ENCODE measurements around the gene IRF3.
A peak's percentile ranks its signal among the peaks of the same experiment; 100 is the strongest.

Gene IRF3

DNA sequence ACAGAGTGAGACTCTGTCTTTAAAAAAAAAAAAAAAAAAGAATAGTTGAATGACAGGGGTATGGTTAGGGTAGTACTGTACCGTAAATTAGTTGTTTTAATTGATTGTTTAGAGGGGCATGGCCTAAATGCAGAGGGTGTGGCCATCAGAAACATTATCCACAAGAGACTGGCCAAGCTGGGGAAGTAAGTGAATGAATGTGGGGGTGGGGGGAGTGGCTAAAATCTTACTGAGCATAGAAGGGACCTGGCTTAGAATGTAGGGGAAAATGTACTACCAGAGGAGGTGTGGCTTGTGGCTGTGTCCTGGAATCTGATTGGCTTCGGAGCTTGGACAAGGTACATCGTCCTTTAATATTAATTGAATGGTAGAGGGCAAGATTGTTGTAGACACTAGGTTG lies 3.9 kb upstream of the IRF3 start:
- DNase-seq (ENCODE audit: low read depth in 2 of 2): no peak

DNA sequence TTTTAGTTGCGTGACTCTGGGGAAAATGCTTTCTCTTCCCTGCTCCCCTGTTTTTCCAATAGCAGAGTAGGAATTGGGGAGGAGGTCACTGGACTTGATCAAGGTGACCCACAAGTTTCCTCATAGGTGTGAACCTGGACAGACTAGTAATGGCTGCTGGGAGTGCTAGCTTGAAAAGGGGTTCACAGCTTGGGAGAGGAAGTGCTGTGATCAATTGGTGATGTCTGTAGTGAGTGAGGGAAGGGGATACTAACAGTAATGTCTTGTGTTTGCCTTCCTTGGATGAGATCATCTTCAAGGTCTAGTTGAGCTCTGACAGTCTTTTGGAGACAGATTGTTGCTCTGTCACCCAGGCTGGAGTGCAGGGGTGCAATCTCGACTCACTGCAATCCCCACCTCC lies 1.8 kb upstream of the IRF3 start:
- DNase-seq (ENCODE audit: low read depth in 2 of 2): no peak

DNA sequence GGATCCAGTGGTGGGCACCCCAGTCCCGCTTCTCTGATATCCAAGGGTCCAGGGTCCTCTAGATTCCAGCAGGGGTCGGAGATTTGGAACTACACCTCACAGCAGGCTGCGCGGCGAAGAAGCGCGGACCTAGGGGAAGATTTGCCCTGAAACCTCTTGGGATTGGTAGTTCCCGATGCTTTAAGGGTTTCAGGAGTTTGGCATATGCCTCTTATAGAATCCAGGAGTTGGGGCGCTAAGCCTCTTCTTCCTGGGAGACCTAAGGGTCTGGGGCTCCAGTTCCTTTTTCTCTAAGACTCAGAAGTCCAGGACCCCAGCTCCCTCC lies 425 bp upstream of the IRF3 start:
- no peak for DNase-seq (ENCODE audit: low read depth in 2 of 2)

DNA sequence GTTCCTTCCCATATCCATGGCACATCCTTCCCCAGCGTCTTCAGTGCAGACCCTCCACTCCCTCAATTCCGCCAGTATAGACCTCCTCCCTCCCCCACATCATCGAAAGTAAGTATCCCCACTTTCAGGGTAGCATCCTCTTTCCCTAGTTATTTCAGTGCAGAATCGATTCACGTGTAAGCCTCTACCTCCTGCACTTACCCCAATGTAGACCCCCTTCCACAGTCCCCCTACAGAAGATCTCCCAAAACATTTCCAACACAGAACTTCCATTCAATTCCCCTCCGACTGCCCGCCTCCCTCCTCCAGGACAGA lies 664 bp downstream of the IRF3 start:
- no peak for DNase-seq (ENCODE audit: low read depth in 2 of 2)

DNA sequence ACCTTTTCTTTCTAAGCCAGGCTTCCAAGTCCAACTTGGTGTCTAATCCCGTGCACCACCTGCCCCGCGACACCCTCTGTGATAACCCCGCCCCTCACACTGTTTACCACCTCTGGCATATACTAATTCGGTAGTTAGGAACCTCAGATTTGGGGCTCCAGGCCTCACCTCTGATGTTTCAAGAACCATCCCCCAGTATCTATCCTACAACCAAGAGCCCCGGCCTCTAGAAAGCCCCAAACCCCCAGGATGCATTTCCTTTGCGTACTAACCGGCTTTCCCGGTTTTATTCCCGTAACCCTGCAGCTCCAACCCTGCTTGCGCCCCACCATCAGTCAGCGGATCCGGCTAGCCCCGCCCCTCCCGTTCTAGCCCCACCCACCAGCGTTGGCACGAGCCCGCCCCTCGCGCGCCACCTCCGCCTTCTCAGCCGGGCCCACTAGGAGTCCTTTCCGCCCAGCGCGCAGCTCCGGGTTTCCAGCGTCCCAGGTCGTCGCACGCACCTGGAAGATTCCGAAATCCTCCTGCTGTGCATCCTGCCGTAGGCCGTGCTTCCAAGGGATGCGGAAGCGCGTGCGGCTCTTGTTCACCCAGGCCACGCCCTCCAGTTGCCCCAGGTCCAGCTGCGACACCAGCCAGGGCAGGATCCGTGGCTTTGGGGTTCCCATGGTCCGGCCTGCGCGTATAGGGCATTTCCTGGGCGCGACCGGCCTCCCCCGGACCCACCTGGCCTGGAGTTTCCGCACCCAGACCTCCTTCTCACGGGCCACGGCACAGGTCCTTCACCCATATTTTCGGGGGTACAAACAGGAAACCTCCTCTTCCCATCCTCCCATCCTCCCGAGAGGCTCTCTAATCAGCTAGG lies 1.3 kb downstream of the IRF3 start:
- DNase-seq (ENCODE audit: low read depth in 2 of 2): peak; percentile 92 to 96

DNA sequence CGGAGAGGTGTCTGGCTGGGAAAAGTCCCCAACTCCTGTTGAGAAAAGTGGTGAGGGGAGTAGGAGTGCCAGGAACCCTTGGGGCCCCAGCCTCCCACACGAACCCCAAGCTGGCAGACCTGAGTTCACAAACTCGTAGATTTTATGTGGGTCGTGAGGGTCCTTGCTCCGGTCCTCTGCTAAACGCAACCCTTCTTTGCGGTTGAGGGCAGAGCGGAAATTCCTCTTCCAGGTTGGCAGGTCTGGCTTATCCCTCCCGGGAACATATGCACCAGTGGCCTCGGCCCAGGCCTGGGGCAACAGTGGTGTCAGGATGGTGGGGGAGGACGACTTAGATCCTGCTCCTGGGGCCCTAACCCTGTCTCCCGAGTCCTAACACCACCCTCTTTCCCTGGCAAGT lies 2.4 kb downstream of the IRF3 start:
- no peak for DNase-seq (ENCODE audit: low read depth in 2 of 2)

DNA sequence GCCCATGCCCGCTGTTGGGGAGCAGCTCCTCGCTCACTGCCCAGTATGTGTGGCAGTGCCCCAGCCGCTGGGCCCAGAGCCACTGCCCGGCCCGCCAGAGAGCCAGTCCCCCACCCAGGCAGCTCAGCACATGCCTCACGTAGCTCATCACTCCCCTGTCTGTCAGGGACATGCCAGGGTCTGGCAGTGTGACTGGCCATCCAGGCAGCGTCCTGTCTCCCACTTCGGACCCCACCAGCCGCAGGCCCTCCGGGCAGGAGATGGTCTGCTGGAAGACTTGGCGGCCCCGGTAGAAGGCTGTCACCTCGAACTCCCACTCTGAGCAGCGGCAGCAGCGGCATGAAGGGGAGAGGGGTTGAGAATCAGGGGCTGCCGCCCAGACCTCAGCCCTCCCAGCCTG lies 3.6 kb downstream of the IRF3 start:
- no peak for DNase-seq (ENCODE audit: low read depth in 2 of 2)

DNA sequence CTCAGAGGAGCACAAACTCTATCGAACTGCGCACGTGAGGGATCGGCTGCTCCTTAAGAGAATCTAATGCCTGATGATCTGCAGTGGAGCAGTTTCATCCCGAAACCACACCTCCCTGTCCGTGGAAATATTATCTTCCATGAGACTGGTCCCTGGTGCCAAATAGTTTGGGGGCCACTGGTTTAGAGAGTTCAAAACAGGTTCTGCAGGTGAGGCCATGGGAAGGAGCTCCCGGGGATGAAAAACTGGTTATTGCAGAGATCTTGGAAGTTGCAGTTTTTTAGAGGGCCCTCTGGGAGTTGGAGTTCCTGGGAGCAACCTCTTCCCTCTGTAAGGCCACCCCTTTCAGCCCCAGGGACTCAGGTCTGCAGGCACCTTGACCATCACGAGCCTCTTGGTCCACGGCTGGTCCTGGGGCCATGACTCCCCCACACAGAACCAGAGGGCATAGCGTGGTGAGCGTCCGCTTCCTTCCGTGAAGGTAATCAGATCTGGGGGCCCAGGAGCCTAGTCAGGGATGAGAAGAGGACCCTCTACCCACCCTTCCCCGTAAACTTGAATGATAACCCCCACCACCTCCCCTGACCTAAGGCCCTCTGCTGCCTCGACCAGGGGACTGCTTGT lies 5.2 kb downstream of the IRF3 start:
- DNase-seq (ENCODE audit: low read depth in 2 of 2): no peak

DNA sequence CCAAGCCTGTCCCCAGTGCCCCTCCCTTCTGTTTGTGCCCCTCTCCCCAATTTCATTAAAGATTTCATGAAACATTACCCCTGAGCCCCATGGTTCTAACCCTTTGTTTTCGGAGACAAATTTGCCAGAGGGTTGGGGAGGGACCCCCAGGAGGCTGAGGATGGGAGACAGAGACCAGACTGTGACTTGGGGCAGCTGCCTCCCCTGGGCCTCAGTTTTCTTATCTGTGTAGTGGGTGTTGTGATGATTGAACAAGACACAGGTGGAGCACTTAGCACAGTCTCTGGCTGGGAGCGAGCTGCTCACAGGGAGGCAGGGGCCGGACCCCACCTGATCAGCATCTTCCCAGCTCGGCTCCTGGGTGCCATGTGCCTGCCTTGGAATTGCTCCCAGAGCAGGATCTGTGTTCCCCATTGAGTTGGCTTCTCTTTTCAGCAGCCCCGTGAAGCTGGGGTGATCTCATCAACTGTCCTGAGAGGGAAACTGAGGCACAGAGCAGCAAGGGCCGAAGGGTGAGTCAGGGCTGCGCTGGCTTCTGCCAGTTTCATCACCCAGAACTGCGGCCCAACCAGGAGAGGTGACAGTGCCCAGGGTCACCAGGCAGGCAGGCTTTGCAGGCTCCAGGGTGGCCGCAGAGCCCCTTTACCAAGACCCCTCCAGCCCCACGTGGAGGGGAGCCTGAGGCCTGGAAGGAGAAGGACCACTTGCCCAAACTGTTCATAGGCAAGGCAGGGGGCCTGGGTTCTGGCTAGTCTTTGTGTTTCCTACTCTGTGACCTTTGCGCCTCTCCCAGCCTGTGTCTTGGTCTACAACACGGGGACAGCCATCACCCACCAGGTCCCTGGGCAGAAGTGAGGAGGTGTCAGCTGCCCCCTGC lies 6.9 kb downstream of the IRF3 start:
- DNase-seq (ENCODE audit: low read depth in 2 of 2): no peak

DNA sequence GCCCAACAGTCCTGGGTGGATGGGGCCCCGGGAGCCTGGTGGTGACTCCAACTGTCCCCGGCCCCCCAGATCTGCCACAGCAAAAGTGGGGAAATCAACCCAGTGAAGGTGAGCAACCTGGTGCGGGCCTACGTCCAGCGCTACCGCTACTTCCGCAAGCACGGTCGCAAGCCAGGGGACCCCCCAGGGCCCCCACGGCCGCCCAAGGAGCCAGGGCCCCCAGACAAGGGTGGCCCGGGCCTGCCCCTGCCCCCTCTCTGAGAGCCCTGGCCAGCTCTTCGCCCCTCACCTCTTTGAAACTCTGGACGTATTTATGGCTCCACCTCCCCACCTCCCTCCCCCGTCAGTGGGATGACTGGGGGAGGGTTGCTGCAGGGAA lies 7.5 kb downstream of the IRF3 start:
- DNase-seq (ENCODE audit: low read depth in 2 of 2): no peak

DNA sequence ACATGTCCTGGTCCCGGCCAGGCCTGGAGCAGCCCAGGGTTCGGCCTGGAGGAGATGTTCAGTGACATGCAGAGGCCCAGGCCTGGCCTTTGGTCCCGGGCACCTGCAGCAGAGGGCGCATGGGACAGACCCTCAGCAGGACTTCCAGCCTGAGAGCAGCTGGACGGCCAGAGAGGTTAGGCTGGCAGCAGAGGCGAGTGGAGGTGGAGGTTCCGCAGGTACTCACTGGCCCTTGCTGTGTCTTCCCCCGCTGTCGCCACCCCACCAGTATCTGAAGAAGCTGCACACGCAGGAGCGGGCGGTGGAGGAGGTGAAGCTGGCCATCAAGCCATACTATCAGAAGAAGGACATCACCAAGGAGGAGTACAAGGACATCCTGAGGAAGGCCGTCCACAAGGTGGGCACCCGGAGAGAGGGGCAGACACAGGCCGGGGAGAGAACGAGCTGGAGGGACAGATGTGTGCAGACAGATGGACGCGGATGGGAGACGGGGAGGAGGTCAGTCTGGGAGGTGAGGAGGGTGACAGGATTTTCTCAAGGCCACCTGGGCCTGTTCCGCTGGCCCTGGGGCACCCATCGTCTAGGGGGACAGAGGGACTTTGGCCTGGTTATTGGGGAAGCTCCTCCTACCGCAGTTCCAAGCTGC lies 8.0 kb downstream of the IRF3 start:
- no peak for DNase-seq (ENCODE audit: low read depth in 2 of 2)

DNA sequence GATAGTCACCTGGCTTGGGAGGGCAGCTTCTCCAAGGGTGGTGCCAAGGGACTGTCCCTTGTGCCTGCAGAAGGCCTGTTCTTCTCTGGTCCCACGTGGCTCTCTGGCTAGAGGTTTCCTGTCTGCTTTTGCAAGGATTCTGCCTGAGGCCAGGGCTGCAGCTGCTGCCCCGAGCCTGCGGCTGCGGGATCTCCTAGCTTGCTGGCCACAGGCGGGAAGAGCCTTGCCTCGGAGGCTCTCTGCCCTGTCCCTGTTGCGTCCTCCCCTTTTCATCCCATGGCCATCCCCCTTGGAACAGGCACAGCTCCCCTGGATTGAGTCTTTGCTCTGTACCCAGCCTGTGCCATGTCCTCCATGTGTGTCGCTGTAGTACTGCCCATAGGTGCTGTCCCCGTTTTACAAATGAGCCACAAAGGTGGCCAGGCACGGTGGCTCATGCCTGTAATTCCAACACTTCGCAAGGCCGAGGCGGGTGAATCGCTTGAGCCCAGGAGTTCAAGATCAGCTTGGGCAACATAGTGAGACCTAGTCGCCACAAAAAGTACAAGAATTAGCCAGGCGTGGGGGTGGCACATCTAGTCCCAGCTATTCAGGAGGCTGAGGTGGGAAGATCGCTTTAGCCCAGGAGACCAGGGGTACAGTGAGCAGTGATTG lies 9.1 kb downstream of the IRF3 start:
- no peak for DNase-seq (ENCODE audit: low read depth in 2 of 2)

DNA sequence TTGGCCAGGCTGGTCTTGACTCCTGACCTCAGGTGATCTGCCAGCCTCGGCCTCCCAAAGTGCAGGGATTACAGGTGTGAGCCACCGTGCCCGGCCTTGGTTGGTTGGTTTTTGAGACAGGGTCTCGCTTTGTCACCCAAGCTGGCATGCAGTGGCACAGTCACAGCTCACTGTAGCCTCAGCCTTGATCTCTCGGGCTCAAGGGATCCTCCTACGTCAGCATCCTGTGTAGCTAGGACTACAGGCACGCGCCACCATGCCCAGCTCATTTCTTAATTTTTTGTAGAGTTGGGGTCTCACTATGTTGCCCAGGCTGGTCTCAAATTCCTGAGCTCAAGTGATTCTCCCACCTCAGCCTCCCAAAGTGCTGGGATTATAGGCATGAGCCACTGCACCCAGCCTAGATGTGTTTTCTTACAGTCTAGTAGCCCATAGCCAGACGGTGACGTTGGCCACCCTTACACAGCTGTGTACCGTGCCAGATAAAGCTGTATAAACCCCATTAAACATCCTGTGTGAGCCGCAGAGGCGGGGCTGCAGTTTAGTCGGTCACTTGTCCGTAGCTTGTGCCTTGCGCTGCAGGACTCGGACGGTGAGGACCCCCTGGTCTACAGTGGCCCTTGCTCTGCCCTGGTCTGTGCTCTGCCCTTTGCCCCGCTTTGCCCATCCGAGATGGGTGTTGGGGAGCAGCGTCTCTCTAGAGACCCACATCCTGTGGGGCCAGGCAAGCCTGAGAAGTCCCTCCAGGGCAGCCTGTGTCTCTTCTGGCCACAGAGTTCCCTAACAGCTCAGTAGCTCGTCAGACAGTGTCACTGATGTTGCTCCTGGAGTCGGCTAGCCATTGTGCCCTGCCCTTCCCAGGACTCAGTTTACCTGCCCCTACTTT lies 9.8 kb downstream of the IRF3 start:
- DNase-seq (ENCODE audit: low read depth in 2 of 2): no peak

DNA sequence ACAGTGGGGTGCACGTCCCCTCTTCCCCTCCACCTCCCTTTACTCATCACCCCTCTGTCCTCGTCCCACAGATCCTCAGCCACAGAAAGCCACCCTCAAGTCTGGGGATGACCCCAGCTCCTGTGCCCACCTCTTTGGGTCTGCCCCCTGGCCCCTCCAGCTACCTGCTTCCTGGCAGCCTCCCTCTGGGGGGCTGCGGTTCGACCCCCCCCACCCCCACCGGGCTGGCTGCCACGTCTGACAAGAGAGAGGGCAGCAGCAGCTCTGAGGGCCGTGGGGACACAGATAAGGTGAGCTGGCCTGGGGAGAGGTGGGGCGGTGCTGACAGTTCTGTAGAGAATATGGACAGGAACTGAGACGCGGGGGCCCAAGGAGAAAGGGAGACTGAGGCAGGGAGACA lies 11.1 kb downstream of the IRF3 start:
- DNase-seq (ENCODE audit: low read depth in 2 of 2): no peak

DNA sequence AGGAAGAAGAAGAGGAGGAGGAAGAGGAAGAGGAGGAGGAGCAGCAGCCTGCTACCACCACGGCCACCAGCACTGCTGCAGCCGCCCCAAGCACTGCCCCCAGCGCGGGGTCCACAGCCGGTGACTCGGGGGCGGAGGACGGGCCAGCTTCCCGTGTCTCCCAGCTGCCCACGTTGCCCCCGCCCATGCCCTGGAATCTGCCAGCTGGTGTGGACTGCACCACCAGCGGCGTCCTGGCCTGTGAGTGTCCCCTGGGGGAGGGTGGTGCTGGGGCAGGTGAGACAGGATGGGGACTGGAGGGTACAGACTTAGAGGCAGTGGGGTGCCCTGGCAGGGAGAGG lies 12.2 kb downstream of the IRF3 start:
- no peak for DNase-seq (ENCODE audit: low read depth in 2 of 2)

DNA sequence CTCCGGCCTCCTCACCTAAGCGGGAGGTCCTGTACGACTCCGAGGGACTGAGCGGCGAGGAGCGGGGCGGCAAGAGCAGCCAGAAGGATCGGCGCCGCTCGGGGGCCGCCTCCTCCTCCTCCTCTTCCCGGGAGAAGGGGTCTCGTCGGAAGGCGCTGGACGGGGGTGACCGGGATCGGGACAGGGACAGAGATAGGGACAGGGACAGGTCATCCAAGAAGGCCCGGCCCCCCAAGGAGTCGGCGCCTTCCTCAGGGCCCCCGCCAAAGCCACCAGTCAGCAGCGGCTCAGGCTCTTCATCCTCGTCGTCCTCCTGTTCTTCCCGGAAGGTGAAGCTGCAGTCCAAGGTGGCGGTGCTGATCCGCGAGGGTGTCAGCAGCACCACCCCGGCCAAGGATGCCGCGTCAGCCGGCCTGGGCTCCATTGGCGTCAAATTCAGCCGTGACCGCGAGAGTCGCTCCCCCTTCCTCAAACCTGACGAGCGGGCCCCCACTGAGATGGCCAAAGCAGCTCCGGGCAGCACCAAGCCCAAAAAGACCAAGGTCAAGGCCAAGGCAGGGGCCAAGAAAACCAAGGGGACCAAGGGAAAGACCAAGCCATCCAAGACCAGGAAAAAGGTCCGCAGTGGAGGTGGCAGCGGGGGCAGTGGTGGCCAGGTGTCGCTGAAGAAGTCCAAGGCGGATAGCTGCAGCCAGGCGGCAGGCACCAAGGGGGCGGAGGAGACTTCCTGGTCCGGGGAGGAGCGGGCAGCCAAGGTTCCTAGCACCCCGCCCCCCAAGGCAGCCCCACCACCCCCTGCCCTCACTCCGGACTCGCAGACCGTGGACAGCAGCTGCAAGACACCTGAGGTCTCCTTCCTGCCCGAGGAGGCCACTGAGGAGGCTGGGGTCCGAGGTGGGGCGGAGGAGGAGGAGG lies 12.8 kb downstream of the IRF3 start:
- DNase-seq (ENCODE audit: low read depth in 2 of 2): no peak

DNA sequence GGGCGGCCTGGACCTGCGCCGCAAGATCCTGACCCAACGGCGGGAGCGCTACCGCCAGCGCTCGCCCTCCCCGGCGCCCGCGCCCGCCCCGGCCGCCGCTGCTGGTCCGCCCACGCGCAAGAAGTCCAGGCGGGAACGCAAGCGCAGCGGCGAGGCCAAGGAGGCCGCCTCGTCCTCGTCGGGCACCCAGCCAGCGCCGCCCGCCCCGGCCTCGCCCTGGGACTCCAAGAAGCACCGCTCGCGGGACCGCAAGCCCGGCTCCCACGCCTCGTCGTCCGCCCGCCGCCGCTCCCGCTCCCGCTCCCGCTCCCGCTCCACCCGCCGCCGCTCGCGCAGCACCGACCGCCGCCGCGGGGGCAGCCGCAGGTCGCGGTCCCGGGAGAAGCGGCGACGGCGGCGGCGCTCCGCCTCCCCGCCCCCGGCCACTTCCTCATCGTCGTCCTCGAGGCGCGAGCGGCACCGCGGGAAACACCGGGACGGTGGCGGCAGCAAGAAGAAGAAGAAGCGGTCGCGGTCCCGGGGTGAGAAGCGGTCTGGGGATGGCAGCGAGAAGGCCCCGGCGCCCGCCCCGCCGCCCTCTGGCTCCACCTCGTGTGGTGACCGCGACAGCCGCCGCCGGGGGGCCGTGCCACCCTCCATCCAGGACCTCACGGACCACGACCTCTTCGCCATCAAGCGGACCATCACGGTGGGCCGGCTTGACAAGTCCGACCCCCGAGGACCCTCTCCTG lies 13.7 kb downstream of the IRF3 start:
- DNase-seq (ENCODE audit: low read depth in 2 of 2): no peak

DNA sequence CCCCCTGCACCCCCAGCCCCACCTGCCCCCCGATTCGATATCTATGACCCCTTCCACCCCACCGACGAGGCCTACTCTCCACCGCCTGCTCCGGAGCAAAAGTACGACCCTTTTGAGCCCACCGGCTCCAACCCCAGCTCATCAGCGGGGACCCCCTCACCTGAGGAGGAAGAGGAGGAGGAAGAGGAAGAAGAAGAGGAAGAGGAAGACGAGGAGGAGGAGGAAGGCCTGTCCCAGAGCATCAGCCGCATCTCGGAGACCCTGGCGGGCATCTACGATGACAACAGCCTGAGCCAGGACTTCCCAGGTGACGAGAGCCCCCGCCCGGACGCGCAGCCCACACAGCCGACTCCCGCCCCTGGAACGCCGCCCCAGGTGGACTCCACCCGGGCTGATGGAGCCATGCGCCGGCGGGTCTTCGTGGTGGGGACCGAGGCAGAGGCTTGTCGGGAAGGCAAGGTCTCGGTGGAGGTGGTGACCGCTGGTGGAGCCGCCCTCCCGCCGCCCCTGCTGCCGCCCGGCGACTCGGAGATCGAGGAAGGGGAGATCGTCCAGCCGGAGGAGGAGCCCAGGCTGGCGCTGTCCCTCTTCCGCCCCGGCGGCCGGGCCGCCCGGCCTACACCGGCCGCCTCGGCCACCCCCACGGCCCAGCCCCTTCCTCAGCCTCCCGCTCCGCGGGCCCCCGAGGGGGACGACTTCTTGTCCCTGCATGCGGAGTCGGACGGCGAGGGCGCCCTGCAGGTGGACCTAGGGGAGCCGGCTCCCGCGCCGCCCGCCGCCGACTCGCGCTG lies 14.4 kb downstream of the IRF3 start:
- DNase-seq (ENCODE audit: low read depth in 2 of 2): no peak

Data from stimulated activated CD8-positive, alpha-beta memory T cell treated with anti-CD3 and anti-CD28 coated beads, Interleukin-2, amount 100 ng/mL, for 48 hours (primary cell).